Muscle of arm (tissue), 12 donors: Measurements from ENCODE around the gene BIN1. TPM values are rescaled to one million over a fixed set of nuclear protein-coding genes. Genes with fewer than 3 reads are reported as not detected.
A peak's percentile ranks its signal among the peaks of the same experiment; 100 is the strongest.

Source experiments
- DNase-seq: peaks from one replicate; pipeline ENCODE4 v3.0.0-alpha.2; 2013
- polyA plus RNA-seq, 12 donors: library from polyadenylated mRNA; unstranded; fragments of 120-200 nt; gene quantifications; one replicate each; pipeline ENCODE4 v1.2.1, GENCODE V29; 2013; ENCODE audit not compliant: insufficient read length in 12 of 12

The BIN1 gene
- polyA plus RNA-seq, 12 donors = 376 to 1,688 (median 716) TPM

DNA sequence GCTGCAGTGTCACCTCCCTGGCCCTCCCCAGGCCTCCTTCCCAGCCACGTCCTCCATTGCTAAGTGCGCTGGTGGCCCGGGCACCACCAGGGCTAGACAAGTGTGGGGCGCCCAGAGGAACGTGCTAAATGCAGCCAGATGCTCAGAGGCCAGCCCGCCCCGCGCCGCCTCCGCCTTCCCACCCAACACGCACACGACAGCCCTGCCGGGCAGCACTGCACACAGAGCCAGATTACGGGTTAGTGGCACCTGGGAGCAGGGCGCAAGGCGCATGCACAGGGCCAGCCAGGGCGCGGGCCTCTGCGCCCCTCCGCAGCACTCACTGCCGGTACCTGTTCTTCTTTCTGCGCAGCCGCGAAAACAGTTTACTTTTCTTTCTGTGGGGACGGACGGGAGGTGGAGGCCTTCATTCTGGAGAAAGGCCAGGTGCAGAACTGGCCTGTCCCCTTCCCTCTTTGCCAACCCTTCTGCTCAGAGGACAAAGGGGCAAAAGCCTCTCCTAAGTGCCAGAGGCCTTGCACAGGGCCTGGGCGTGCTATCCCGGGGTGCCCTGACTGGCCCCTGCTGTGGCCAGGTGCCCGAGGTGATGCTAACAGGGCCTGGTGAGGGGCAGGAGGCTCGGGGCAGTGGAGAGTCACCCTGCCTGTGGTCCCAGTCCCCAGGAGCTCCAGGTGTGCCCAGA, 46.5 kb downstream of the BIN1 start:
- no peak for DNase-seq

- no peak for DNase-seq
Observed at GRCh38 chr2:127059559-127059958, 47.4 kb downstream of the BIN1 start.

DNA sequence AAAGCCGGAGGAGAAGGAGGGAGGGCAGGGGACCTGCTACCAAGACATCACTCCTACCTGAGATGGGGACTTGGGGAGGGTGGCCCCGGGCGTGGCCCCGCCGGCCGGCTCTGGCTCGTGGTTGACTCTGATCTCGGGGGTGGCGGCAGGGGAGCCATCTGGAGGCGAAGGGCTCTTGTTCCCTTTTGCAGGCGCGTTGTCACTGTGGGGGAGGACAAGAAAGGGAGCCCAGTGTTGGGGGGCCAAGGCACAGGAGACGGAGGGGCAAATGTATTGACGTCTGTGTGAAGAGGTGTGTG, 48.1 kb downstream of the BIN1 start:
- no peak for DNase-seq

GRCh38 chr2:127058246-127058953, 48.6 kb downstream of the BIN1 start:
- DNase-seq = no peak

DNA sequence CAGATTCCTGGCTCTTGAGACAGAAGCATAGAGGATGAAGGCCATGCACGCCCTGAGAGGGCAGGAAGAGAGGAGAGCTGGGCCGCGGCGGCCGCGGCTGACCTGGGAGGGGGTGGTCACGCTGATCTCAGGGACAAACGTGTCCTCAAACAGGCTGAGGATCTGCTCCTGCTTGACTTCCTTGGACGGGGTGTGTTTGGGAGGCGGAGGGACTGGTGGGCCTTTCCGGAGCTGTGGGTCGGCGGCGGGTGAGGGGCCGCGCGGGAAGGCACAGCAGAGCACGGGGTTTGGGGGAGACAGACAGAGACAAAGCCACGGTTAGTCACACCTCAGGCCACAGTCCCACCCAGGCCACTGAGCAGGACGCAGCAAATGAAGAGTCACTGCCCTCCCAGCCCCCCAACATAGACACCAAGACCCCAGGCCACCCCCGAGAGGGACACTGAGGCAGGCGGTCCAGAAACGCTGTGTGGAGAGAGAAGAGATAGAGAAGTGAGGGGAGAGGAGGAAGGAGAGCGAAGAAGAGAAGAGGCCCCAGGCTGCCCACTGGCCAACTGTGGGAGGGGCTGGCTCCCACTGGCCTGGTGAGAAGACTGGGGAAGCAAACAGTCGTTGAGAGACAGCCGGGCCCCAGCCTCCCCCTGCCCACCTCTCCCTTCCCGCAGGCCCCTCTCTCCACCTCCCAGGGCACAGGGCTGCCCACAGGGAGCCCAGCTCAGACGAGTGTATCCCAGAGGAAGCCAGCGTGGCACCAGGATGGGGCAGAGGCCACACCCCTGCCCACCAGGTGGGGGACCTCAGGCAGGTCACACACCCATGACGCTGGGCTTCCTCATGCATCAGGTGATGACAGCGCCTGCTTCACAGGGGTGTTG, 49.3 kb downstream of the BIN1 start:
- DNase-seq = no peak

DNA sequence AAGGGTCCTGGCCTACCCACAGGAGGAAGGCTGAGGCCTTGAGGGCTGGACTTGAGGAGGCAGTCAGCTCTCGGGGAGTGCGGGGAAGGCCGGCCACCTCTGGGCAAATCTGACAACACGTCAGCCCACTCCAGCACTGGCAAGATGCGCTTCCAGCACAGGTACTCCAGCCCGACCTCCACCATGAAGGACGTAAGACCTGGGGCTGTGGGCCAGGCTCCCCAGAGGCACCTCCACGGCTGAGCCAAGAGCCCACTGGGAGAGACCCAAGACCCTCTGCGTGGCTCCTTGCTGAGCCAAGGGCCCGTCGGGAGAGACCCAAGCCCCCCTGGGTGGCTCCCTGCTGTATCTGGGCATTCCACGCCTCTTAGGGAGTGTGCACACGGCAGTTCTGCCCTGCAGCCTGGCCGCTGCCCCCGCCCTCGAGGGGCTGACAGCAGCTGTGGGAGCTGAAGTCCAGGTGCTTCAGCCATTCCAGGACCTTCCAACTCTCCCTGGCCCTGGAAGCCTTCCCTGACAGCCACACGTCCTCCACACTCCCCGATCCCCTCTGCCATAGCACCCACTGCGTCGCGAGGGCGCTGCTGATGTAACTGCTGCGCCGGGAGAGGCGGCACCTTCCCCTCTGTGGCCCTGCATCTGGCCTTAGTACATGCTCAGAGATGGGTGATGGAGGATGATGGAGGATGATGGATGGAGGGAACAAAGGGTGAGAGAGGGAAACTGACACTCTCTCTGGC, 50.2 kb downstream of the BIN1 start:
- no peak for DNase-seq

DNA sequence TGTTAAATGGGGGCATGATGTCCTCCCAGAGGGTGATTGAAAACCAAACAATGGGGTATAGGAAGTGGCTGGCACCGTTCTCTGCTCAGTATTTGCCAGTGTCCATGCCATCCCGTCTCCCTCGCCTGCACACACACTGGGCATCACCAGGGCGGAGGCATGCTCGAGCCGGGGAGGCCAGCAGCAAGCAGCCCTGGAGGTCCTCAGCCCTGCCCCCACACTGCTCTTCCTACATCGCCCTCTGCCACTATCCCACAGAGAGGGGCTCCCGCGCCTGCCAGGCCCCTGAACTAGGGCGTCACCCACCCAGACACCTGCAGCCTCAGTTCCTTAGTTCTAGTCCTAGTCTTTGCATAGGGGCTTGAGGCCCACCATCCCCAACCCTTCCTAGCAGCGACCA, 50.9 kb downstream of the BIN1 start:
- no peak for DNase-seq

GRCh38 chr2:127055786-127056076, 51.2 kb downstream of the BIN1 start:
- DNase-seq = no peak

DNA sequence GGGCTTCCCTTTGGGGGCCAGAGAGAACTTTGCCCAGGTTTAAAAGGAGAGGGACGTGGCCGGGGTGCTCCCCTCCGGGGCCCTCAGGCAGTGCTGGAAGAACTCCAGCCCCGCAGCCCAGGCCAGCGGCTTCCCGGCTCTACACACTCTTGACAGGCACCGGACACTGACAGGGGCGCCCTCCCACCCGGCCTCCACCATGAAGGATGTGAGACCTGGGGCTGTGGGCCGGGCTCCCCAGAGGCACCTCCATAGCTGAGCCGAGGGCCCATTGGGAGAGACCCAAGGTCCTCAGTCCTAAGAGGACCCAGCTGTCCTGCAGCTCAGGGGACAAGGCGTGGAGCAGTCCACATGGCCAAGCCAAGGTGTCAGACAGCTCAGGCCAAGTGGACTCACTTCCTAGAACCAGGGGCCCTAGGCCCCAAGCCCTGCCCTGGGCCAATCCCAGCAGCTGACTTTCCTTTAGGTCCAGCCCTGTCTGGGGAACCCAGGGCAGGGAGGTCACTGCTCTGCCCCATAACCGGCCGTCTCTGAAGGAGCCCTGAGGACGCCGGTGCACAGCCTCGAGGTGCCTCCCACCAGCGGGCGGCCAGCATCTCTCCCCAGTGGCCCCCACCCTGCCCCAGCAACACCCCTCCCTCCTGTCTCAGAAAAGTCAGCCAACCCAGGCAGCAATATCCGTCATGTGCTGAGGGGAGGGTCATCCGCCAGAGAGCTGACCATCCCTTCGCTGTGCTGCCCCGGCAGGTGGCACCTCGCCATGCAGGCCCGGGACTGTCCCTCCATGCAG, 51.8 kb downstream of the BIN1 start:
- DNase-seq = no peak

- DNase-seq = no peak
Observed at GRCh38 chr2:127054604-127054930, 52.4 kb downstream of the BIN1 start.

DNA sequence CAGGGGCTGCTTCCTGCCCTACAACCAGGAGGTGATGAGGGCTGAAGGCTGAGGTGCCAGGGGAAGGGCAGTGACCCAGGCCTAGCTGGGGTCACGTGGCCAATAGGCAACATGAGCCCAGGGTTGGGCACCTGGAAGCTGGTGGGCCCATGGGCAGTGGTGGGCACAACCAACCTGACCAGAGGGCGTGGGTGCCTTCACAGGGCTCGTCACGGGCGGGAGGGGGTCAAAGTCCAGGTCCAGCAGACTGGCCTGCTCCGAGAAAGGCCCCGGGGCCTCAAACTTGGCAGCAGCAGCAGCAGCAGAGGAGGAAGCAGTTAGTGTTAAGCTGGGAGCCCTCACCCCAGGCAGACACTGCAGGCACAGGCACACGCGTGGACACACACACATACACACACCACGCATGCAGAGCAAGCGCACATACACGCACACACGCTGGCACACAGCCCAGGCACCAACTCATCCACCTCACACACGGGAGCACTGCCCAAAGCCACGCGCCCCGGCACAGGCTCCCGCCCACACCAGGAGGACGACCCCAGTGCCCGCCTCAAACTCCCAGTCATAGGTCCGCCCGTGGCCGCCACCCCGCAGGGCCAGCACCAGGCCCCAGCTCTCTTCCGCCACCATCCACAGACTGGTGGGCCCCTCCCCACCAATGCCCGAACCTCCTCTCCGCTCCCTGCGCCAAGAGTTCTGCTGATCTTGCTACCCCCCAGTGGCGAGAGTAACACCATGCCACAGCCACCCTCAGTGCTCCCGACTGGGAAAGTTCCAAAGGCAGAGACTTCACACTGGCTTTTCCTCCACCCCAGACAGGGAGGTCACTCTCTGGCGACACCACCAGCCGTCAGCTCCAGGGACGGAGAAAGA, 53.0 kb downstream of the BIN1 start:
- no peak for DNase-seq

GRCh38 chr2:127052771-127053691, 53.9 kb downstream of the BIN1 start:
- no peak for DNase-seq

DNA sequence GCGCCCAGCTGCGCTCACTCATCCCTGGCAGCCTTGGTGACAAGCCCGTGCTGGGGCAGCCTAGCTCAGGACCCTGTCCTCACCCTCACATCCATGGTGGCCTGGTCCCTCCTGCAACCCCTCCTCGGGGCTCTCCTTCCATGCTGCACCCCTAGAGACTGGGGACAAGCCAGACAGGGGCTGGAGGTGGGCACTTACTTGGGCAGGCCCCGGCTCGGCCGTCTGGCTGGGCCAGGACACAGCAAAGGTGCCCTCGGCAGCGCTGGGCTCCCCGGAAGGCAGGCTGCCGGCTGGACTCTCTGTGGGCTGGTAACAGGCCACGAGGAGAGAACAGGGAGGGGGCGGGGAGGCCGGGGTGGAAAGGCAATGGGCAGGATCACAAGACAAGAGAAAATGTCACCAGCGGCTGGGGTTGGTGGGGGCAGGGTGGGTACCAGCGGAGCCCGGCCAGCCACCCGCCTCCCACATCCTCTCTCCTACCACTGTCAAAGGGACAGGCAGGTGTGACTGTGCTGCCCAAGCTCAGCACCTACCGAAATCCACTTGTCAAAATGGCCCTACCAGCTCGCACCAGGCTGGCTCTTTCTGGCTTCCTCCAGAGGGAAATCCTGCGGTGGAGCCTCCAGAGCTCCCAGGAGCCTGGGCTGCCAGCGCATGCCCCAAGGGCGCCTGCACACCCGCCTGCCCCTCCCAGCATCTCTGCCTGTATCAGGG, 54.7 kb downstream of the BIN1 start:
- DNase-seq = no peak

- no peak for DNase-seq
Observed at GRCh38 chr2:127051116-127052056, 55.6 kb downstream of the BIN1 start.

GRCh38 chr2:127050803-127051115, 56.2 kb downstream of the BIN1 start:
- no peak for DNase-seq

- DNase-seq = peak; percentile 85
Observed at GRCh38 chr2:127049927-127050802, 56.8 kb downstream of the BIN1 start.
